NCI-H526 treated with DMSO at 0.1 percent for 48 hours (cell line): ENCODE data around the gene PGM3.
A peak's percentile ranks its signal among the peaks of the same experiment; 100 is the strongest.
"Not testable (repeated sequence)": the region's sequence is repeated elsewhere in the genome, so short reads cannot be mapped to it uniquely, and the experiment has no call there.

Experiments used
- DNase-seq: peaks from one replicate; lab custom pipeline; 2025; lab: John Stamatoyannopoulos, UW

PGM3 gene, protein sequence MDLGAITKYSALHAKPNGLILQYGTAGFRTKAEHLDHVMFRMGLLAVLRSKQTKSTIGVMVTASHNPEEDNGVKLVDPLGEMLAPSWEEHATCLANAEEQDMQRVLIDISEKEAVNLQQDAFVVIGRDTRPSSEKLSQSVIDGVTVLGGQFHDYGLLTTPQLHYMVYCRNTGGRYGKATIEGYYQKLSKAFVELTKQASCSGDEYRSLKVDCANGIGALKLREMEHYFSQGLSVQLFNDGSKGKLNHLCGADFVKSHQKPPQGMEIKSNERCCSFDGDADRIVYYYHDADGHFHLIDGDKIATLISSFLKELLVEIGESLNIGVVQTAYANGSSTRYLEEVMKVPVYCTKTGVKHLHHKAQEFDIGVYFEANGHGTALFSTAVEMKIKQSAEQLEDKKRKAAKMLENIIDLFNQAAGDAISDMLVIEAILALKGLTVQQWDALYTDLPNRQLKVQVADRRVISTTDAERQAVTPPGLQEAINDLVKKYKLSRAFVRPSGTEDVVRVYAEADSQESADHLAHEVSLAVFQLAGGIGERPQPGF

DNA sequence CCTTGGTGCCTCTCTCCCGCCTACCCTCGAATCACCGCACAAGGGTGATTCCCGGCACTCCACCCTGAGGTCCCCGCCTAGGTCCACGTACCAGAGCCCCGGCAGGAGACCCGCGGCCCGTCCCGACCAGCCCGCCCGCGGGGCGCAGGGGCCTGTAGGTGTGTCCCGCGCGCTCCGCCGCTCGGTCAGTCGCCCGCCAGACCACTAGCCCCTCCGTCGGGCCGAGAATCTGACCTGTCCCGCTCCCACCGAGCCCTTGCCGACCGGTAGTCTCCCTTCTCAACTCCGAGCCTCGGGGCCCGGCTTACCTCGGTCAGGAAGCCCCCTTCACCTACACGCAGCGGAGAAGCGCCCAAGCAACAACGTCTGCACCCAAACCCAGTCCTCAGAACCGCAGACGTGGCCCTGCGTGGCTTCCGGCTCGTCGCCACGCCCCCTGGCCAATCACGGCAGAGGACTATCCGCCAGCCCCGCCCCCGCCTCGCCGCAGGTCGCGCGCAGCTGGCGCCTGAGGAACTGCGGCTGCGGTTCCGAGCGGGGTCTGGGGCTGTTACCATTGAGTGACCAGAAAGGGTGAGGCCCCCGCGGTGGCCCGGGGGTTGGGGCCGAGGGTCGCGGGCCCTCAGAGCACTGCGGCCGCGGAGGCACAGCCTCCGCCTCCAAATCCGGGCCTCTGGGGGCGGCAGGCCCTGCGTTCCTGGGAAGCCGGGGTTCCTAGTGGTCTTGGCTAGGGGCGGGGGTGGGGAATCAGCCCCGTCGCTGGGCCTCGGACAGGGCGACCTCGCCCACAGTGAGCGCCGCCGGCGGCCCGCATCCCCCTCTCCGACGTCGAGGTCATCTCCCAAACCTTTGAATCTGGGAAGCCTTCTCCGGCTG is at the start of gene PGM3, which contains the start of gene RWDD2A:
PGM3 (minus strand) TSS at position 395 of the 876 bp plus-strand sequence. CDS start 2,253 bp downstream, outside the sequence.
RWDD2A (plus strand) TSS at position 487 of the 876 bp plus-strand sequence. CDS start 1,095 bp downstream, outside the sequence.
- DNase-seq, result peak; percentile 76

DNA sequence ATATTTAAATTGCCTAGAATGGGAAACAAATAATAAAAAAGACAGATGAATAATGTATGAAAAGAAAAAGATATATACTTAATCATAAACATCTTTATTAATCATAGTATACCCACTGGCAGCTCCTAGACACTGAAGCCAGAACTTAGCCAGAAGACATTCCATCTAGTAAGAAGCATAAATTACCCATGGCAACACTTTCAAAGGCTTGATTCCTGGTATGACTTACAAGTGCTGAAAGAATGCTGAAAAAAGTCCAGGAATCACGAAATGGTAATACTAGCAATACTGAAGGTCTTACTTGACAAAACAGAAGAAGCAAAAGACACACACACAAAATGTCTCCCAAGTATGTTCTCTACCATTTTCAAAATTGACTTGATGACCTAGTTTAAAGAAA is 38.1 kb upstream of the PGM3 start:
- DNase-seq, result no peak

DNA sequence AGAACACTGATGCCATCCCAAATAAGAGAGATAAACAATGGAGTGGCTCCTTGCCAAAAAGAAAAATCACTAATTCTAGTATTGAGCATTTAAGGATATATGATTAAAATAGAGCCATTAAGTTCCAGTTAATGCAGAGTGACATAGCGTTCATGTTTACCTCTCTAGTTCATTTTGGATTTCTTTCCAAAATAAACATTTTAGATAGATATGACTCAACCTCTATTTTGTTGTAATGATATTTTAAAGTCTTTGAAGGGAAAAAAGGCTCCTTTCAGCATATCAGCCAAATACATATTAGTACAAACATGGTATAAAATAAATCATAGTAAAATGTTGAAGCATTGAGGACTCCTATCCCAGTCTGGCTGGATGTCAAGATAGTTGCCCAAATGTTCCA is 33.5 kb upstream of the PGM3 start:
- DNase-seq, result no peak

DNA sequence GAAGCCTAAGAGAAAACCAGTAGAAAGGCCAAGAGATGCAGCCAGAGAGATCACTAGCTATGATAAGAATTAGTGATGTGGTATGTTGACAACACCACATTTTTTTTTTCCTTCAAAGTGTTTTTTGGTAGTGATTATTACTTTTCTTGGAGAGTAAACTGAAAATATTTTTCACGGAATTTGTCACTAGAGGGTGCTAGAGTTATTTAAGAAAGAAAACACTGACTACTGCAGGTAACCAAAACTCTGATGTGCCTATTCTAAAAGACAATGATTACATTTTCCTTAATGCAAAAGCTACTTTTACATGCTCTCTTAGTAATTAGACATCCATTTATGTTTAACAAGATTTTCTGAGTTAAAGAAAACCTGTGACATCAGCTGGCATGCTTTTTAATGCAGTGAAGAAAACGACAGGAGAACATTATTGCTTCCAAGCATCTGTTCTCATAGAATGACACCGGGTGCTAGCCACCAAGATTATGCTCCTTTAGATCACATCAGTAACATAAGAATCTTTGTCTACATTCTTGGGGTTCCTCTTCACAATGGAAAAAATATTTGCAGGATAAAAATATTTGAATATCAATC is 28.9 kb upstream of the PGM3 start:
- DNase-seq, result no peak

DNA sequence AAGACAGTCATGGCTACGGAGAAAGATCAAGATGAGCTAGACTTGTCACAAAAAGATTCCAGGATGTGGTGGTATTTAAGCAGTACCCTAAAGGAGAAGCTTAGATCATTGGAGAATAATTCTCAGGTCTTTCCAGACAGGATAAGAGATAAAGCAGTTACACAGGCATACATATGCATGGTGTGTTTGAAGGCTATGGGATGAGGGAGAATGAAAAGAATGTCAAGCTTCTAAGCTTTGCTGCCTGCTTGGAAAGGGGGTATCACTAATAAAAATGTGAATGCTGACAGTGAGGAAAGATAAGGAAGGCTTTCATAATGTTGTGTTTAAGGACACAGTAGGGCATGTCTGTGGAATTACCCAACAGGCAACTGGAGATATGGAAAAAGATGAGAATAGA is 28.2 kb upstream of the PGM3 start:
- no peak for DNase-seq

DNA sequence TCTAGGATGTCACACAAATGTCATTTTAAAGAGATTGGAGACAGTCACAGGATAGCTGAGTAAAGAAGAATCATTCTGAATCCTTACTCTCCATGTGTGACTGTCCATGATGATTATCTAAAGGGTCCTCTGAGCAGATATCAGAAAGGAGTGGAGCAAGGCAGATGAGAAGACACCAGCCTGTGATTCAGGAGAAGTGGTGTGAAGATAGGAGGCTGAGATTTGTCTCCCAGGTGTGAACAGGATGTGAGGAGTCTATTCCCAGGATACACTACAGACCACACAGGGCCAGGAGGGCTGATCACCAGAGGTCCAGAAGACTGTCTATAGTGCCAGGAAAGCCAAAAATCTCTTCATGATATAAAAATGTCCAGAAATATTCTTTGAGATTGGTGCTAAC is 27.1 kb upstream of the PGM3 start:
- DNase-seq, result no peak

DNA sequence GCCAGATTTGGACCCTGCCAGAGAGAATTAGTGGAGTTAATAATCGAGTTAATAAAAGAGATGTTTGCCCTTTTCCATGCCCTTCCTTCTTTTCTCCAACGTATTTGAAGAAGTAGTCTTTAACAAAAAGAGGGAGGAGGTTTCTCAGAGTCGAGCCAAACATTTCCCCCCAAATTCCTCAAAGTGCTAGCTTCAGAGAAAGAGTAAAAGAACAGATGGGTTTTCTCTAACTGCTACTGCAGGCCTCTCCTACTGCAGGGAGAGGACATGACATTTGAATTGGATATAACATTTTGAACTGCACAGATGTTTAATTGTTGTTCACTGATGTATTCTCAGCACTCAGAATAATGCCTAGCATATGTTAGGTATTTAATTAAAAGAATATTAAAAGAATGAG is 25.6 kb upstream of the PGM3 start:
- DNase-seq, result no peak

DNA sequence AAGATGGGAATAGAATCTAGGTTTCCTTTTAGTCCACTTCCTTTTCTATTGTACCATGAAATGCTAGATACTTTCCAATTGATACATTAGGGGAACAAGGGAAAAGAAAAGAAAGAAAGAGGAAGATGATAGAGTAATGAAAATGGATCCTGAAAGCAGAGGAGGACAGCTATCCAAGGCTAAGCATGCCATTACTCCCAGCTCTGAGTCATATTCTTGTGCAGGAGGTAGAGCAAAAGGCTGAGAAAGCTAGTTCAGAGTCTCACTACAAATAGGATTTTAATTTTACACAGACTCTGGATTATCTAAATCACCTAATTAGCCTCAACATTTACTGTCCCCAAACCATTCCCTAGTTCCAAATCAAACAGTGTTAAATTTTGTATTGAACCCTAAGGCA is 23.7 kb upstream of the PGM3 start:
- DNase-seq, result no peak

DNA sequence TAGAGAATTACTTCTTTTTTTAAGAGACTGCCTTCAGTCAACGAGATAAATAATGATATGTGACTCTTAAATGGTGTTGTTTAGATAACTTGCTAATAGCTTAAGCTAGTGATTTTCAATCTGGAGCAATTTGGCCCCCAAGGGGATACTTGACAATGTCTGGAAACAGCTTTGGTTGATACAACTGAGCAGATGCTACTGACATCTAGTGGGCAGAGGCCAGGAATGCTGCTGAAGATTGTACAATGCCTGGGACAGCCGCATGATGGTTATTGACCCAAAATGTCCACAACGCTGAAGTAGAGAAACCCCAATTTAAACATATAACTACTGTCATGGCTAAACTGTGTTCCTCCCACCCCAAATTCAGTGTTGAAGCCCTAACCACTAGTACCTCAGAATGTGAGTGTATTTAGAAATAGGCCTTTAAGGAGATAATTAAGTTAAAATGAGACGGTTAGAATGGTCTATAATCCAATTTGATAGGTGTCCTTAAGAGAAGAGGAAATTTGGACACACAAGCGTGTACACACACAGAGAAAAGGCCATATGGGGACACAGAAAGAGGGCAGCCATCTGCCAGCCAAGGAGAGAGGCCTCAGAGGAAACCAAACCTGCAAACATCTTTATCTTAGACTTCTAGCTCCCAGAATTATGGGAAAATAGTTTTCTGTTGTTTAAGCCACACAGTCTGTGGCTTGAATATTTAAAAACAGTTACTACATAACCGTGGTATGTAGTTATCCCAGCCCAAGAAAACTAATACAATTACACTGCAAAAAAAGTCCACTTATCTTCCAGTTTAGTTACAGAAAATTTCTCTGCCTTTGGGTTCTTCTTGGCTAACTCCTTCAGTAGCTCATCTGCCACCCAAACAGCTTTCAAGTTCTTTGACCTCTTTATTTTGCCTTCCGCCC is 22.3 kb upstream of the PGM3 start:
- peak; percentile 48 for DNase-seq

DNA sequence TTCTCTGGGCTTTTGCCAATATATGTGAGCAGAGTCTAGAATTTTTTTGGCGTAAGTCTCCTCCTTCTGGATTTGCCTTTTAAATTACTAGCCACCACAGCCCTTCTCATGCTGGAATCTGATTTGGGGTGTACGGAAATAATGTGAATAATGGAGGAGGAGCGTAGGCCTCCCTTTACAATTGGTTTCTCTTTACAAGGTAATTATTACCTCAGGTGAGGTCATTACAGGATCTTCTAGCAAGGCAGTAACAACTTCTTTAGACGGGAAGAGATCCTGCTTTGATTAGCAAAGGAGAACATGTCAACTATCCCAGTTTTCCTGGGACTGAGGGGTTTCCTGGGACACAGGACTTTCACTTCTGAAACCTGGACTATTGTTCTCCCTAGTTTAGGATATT is 9.0 kb upstream of the PGM3 start:
- no peak for DNase-seq

DNA sequence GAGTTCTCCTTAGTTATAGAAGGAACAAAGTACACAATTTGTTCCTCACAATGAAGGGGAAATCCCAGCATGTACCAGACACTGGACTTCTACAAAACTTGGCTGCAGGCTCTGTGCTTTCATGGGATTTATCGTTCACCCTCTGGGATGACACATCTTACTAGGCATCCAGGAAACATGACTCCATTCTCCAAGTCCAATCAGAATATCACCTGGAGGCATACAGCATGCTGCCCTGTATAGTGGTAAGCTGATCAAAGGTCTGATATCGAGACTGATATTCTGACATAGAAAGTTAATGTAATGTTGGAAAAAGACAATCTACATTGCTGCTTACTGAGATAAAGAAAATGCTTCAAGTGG is 6.8 kb upstream of the PGM3 start:
- no peak for DNase-seq

DNA sequence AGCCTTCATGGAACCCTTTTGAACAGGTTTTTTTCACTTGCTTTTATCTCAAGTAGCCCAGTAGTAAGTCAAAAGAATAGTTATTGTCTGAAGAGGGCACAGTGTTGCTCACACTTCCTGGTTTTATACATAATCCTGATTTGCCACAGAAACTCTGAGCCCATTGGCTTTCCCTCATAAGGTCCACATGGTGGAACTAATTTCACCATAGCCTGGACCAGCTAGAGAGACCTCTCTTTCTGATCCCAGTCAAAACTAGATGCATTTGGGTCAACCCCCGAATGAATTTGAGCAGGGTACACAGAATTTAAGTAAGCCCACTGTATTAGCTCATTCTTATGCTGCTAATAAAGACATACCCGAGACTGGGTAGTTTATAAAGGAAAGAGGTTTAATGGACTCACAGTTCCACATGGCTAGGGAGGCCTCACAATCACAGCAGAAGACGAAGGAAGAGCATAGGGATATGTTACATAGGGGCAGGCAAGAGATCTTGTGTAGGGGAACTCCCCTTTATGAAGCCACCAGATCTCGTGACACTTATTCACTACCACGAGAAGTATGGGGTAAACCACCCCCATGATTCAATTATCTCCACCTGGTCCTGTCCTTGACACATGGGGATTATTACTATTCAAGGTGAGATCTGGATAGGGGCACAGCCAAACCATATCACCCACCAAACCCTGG is 6.3 kb upstream of the PGM3 start:
- no peak for DNase-seq

DNA sequence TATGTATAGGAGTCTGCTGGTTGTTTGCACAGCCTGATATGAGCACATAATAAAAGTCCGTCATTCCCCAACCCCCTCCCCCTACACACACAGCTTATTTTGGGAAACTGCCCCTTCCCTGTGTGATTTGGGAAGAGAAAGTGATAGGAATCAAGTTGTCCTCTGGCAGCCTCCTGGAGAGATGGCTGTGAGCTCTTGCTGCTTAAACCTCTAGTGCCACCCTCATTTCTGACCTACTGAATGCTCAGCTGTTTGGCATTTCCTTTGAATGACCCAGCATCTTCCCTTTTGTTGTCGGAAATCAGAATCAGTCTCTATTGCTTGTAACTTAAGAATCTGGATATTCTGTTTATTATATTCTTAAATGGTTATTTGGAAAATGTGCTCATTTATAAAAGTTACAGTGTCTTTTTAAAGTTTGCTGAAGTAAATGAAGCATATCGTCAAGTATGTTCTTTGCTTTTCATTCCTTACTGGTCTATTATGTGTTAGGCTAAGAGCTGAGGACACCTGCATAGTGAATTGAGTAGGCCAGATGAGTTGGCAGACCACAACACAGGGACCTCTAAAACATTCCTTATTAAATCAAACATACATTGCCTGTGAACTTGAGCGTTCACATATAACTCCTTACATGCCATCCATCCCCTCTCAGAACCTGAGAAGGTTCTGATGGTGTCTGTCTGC is 5.6 kb upstream of the PGM3 start:
- DNase-seq, result no peak

DNA sequence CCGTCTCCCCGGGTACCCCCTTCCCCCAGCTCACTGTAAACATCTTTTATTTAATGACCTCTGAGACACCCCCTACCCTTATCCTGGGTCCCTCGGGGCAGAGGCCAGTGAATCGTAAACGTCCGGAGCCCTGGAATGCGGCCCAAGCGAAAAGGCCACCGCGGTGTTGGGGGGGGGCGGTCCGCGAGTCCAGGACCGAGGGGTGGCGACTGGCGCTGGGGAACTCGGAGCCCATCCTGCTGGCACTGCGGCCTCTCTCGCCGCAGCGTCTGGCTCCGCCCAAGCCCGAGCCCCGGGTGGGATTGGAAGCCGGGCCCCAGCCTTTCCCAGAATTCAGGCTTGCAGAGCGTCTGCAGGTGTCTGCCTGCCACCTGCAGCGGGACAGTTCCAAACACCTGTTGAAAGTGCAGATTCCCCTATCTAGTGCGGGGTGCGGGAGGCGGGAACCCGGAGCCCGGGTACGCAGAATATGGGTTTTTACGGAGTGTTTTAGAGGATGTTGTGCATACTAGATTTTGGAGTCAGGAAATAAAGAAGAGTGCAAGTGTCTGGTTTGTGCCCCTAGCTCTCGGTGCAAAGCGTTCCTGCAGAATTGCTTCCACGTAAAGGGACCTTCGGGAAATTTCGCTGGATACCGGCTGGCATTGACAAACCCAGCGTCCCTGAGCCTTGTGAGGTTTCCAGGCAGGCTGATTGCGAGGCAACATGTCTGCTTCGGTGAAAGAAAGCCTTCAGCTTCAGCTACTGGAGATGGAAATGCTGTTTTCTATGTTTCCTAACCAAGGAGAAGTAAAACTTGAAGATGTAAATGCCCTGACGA is 892 bp upstream of the PGM3 start:
- peak; percentile 75 for DNase-seq

DNA sequence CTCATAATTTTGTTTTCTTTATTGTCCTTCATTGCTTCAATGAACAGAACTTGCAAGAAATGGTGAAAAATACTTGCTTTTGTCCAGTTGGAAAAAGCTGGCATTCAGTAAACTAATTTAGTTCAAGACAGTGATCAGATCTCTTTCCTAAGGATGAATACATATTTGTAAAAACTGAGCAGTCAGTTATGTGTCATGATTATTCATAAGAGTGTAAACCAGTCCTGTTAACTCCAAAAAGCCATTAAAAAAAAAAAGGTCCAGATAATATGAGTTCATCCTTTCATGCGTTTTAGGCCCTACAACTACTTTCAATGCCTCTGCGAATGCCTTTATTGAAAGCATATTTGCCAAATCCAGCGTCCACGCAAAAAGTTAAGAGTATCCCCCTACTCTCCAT is 609 bp downstream of the PGM3 start:
- no peak for DNase-seq

DNA sequence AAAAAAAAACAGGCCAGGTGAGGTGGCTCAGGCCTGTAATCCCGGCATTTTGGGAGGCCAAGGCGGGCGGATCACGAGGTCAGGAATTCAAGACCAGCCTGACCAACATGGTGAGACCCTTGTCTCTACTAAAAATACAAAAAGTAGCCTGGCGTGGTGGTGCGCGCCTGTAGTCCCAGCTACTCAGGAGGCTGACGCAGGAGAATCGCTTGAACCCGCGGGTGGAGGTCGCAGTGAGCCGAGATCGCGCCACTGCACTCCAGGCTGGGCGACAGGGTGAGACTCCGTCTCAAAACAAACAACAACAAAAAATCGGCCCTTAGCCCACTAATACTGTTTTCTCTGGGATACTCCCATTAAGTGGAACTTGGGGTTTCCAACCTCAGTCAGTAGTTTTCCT is 1.1 kb downstream of the PGM3 start:
- not testable (repeated sequence) for DNase-seq

DNA sequence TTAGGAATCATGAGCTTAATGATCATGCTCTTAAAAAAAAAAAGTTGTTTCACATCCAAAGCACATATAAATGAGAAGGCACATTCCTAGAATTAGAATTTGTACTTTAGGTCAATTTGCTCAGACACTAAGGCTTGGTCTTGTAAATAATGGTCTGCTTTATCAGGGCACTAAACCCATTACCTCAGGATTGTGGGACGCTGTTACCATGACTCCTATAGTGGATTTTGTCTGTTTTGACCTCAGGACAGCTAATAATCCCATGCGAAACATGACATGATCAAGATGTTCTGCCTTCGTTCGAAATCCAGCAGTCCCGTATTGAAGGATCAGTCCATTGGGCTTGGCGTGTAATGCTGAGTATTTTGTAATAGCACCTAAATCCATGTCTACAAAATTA is 2.4 kb downstream of the PGM3 start:
- DNase-seq, result no peak

DNA sequence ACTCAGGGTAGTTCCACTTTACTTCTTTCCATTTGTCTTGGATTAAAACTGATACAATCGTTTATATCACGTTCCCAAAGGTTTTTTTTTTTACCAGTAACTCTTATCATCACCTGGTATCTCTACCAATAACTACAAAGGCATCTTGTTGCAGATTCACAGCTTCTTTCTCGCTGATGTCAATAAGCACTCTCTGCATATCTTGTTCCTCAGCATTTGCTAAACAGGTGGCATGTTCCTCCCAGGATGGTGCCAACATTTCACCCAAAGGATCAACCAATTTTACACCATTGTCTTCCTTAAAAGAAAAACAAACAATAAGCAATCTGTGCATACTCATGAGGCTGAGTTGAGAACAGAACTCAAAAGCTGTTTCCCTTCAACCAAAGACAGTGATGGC is 4.6 kb downstream of the PGM3 start:
- no peak for DNase-seq

DNA sequence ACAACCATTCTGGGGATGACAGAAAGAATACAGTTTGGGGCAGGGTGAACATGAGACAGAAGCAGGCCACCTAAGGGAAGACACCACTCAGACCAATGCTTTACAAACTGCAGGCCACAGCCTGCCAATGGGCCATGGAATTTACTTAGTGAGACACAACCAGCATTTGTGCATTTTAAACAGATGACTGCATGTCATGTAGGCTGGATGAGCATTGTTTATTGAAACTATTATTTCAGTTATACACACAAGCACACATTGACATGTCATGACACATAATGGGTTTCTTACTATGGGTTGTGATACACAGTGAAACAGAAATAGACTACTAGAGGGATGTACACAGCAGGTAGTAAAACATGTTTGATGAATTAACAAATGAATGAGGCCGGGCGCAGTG is 8.0 kb downstream of the PGM3 start:
- no peak for DNase-seq
